Measurements from ENCODE around the gene UROC1. TPM values are rescaled to one million over a fixed set of nuclear protein-coding genes. Genes with fewer than 3 reads are reported as not detected.

Gene UROC1
- total RNA-seq, 1 donor from 2014 or later = not detected

DNA sequence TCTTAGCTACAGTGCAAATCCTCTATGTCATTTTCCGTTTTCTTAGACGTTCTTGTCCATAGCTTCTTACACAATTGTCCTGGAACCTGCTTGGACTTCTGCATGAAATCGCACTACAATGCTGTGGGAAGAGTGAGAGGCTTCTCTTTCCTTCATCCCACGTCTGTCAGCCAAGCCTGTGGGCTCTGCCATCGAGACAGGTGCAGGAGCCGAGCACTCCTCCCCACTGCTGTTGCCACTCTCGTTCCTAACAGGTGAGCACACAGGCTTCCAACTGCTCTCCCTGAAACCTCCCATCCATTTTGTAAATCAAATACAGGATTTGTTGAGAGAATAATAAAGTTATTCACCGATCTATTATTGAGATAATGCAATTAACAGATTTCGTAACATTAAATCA lies 65.4 kb downstream of the UROC1 start:
- peak; percentile 47 for FAIRE-seq
- DNase-seq (ENCODE audit: low read depth) = no peak
- no peak overlapping the region for H3K4me3 ChIP-seq (ENCODE audit: low read depth, low read length)
- TF ChIP-seq, protein P1, sequence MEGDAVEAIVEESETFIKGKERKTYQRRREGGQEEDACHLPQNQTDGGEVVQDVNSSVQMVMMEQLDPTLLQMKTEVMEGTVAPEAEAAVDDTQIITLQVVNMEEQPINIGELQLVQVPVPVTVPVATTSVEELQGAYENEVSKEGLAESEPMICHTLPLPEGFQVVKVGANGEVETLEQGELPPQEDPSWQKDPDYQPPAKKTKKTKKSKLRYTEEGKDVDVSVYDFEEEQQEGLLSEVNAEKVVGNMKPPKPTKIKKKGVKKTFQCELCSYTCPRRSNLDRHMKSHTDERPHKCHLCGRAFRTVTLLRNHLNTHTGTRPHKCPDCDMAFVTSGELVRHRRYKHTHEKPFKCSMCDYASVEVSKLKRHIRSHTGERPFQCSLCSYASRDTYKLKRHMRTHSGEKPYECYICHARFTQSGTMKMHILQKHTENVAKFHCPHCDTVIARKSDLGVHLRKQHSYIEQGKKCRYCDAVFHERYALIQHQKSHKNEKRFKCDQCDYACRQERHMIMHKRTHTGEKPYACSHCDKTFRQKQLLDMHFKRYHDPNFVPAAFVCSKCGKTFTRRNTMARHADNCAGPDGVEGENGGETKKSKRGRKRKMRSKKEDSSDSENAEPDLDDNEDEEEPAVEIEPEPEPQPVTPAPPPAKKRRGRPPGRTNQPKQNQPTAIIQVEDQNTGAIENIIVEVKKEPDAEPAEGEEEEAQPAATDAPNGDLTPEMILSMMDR (IDR thresholded peaks at IDR 0.05; ENCODE audit: insufficient read depth, low read length, severe bottlenecking) = no peak
- H3K36me3 ChIP-seq (ENCODE audit: control insufficient read depth, insufficient read depth, low read length) = peaks cover 28% of the 10 kb centered on the region
- no peaks in the 10 kb centered on the region for H3K27me3 ChIP-seq (ENCODE audit: control insufficient read depth, insufficient read depth, low read length)

DNA sequence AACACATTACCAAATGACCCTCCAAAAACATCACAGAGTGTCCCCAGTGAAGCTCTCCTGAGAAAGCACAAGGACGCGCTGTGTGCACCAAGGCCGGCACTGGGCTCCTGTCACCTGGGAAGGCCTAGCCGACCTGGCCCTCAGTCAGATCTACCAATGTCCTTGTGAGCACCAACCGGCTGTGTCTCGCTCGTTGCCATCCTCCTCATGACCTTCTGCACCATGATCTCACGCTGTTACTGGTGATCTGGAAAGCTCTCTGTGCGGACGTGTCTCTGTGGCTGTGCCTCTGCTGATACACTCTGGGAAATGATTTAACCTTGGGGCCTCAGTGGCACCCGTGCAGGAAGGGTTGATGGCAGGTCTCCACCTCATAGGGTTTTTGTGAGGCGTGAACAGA lies 66.1 kb downstream of the UROC1 start:
- DNase-seq (ENCODE audit: low read depth) (no peak), FAIRE-seq (peak; percentile 32)
- TF ChIP-seq, protein P1 (IDR thresholded peaks at IDR 0.05; ENCODE audit: insufficient read depth, low read length, severe bottlenecking) = no peak
- Histone ChIP-seq H3K4me3 (ENCODE audit: low read depth, low read length) (no peak overlapping the region), H3K27me3 (ENCODE audit: control insufficient read depth, insufficient read depth, low read length) (no peaks in the 10 kb centered on the region), H3K36me3 (ENCODE audit: control insufficient read depth, insufficient read depth, low read length) (peaks cover 22% of the 10 kb centered on the region)

DNA sequence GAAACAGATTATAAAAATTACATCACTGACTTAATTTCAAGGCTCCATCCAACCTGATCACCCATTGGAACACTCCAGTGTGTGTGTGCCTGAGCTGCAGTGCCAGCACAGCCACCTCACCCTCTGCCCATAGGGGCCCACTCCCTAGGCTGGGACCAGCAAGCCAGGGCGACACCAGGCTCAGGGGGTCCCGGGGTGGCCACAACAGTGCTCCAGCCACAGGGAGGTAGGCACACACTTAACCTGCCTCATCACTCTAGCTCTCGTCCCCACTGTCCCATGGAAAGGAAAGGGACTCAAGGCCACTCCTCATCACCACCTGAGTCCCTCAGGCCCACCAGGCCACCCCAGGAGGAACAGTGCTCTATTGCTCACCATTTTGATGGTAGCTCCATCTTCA lies 66.8 kb downstream of the UROC1 start:
- Histone ChIP-seq H3K4me3 (ENCODE audit: low read depth, low read length) (no peak overlapping the region), H3K36me3 (ENCODE audit: control insufficient read depth, insufficient read depth, low read length) (peaks cover 20% of the 10 kb centered on the region), H3K27me3 (ENCODE audit: control insufficient read depth, insufficient read depth, low read length) (no peaks in the 10 kb centered on the region)
- TF ChIP-seq, protein P1 (IDR thresholded peaks at IDR 0.05; ENCODE audit: insufficient read depth, low read length, severe bottlenecking) = no peak
- FAIRE-seq = no peak
- DNase-seq (ENCODE audit: low read depth) = no peak

DNA sequence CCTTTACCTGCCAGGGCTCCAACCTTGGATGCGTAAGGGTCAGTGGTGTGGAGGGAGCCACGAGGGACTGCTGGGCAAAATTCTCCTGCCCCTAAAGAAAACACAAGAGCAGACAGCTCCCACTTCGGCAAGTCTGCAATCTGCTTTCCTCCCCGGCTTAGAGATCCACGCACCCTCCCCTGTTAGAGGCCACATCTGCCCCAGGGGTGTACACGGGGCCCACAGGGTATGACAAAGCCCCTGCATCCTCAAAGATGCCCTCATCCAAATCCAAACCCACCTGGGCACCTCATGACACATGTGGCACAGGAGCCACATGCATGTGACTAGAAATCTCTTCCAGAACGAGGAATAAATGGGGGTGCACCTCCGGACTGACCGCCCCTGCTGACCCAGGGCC lies 67.4 kb downstream of the UROC1 start:
- FAIRE-seq (no peak), DNase-seq (ENCODE audit: low read depth) (no peak)
- TF ChIP-seq, protein P1 (IDR thresholded peaks at IDR 0.05; ENCODE audit: insufficient read depth, low read length, severe bottlenecking) = no peak
- H3K36me3 ChIP-seq (ENCODE audit: control insufficient read depth, insufficient read depth, low read length) = peaks cover 21% of the 10 kb centered on the region
- no peak overlapping the region for H3K4me3 ChIP-seq (ENCODE audit: low read depth, low read length)
- H3K27me3 ChIP-seq (ENCODE audit: control insufficient read depth, insufficient read depth, low read length) = no peaks in the 10 kb centered on the region

DNA sequence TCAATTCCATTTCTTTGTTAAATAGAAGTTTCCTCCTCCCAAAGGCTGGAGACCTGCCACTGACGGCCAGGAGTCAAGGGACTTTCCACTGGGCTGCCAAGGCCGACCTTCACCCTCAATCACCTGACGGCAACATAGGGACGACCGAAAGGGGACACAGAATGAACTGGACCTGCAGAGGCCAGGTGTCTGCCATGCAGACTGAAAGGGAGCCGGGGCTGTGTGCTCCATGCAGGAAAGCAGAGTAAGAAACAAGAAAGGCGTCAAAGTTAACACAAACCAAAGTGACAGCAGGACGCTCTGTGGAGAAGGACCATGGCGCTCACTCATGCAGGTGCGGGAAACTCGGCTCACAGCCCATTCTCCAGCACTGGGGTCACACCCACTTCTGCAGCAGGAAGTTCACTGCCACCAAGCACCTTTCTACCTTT lies 67.9 kb downstream of the UROC1 start:
- FAIRE-seq = no peak
- no peak for DNase-seq (ENCODE audit: low read depth)
- TF ChIP-seq, protein P1 (IDR thresholded peaks at IDR 0.05; ENCODE audit: insufficient read depth, low read length, severe bottlenecking) = no peak
- H3K4me3 ChIP-seq (ENCODE audit: low read depth, low read length) = no peak overlapping the region
- H3K36me3 ChIP-seq (ENCODE audit: control insufficient read depth, insufficient read depth, low read length) = peaks cover 21% of the 10 kb centered on the region
- no peaks in the 10 kb centered on the region for H3K27me3 ChIP-seq (ENCODE audit: control insufficient read depth, insufficient read depth, low read length)

DNA sequence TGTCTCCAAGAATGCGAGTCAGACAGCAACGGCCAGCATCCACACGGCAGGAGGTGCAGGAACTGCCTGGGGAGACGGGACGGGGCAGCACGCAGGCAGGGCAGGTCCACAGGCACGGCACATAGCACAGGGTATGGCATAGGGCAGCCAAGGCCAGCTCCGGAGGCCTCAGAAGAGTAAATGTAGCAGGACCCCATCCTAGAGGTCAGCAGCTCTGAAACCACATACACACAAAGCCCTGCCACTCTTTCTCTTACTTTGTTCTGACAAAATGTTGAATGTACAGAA lies 68.7 kb downstream of the UROC1 start:
- H3K36me3 ChIP-seq (ENCODE audit: control insufficient read depth, insufficient read depth, low read length) = peaks cover 19% of the 10 kb centered on the region
- FAIRE-seq (no peak), DNase-seq (ENCODE audit: low read depth) (no peak)

More for the DNA sequence above, 68.7 kb downstream of the UROC1 start:
- H3K27me3 ChIP-seq (ENCODE audit: control insufficient read depth, insufficient read depth, low read length) = no peaks in the 10 kb centered on the region
- TF ChIP-seq, protein P1 (IDR thresholded peaks at IDR 0.05; ENCODE audit: insufficient read depth, low read length, severe bottlenecking) = no peak
- H3K4me3 ChIP-seq (ENCODE audit: low read depth, low read length) = no peak overlapping the region
